K562 (cell line): Measurements from ENCODE around the gene GLOD4. TPM values are rescaled to one million over a fixed set of nuclear protein-coding genes. Genes with fewer than 3 reads are reported as not detected.
A peak's percentile ranks its signal among the peaks of the same experiment; 100 is the strongest.

ENCODE experiments used
- CXXC5 ChIP-seq: fragments of 250-450 bp; sonication (Bioruptor Pico); IDR thresholded peaks from 2 replicates; pipeline ENCODE4 v1.8.0; 2022; ENCODE audit warnings: inconsistent platforms, mild to moderate bottlenecking, moderate library complexity
- DPF2 ChIP-seq: fragments of 450-650 bp; IDR thresholded peaks from 2 replicates; pipeline ENCODE4 v1.6.1; 2016
- E2F6 ChIP-seq, 2 experiments: IDR thresholded peaks; 2 replicates each; pipeline ENCODE4 v1.6.1; 2011; ENCODE audit warnings: borderline replicate concordance in 1 of 2, control low read depth in 1 of 2, low read depth in 1 of 2, low read length in 1 of 2, mild to moderate bottlenecking in 1 of 2, mixed read lengths in 1 of 2, moderate library complexity in 1 of 2; ENCODE audit not compliant: insufficient read depth in 1 of 2, insufficient read length in 1 of 2, poor library complexity in 1 of 2, severe bottlenecking in 1 of 2; ENCODE audit errors: extremely low read depth in 1 of 2
- EGR1 ChIP-seq: fragments of 450-650 bp; conservative IDR thresholded peaks from 2 replicates; pipeline ENCODE4 v1.6.1; 2017; ENCODE audit warnings: mild to moderate bottlenecking
- ERF ChIP-seq: fragments of 450-650 bp; formaldehyde crosslinking; IDR thresholded peaks from 2 replicates; pipeline ENCODE4 v1.4.0; 2020; ENCODE audit warnings: mild to moderate bottlenecking, mixed read lengths
- GTF2E2 ChIP-seq: fragments of 200-800 bp; sonication (Bioruptor generic); IDR thresholded peaks from 2 replicates; pipeline ENCODE4 v1.6.1; 2016; ENCODE audit warnings: missing genetic modification characterization, missing compliant biosample characterization
- HDAC8 ChIP-seq: fragments of 450-650 bp; IDR thresholded peaks from 2 replicates; pipeline ENCODE4 v1.6.1; 2016; ENCODE audit warnings: mild to moderate bottlenecking, missing genetic modification characterization, moderate library complexity, missing compliant biosample characterization
- MCM5 ChIP-seq: fragments of 450-650 bp; IDR thresholded peaks from 2 replicates; pipeline ENCODE4 v1.6.1; 2016; ENCODE audit warnings: low read depth
- NRF1 ChIP-seq, 2 experiments: fragments of 450-650 bp; IDR thresholded peaks in 1 of 2; conservative IDR thresholded peaks in 1 of 2; 2 replicates each; pipeline ENCODE4 v1.6.1; 2014; ENCODE audit warnings: mild to moderate bottlenecking in 2 of 2
- POLR2H ChIP-seq: IDR thresholded peaks from 2 replicates; pipeline ENCODE4 v1.6.1; 2016; ENCODE audit warnings: missing genetic modification characterization, low read depth, mild to moderate bottlenecking, control low read depth, missing compliant biosample characterization, moderate library complexity
- PREB ChIP-seq: sonication (generic); formaldehyde crosslinking; IDR thresholded peaks from 2 replicates; pipeline ENCODE4 v1.8.1; 2023; ENCODE audit warnings: mild to moderate bottlenecking, missing genetic modification reagents
- SIN3A ChIP-seq, 2 experiments: fragments of 150-350 bp in 1 of 2; IDR thresholded peaks; 2 replicates each; pipeline ENCODE4 v1.6.1; 2011 to 2016; ENCODE audit warnings: borderline replicate concordance in 2 of 2, low read depth in 2 of 2, low read length in 2 of 2, mild to moderate bottlenecking in 2 of 2, moderate library complexity in 2 of 2; ENCODE audit not compliant: control insufficient read depth in 1 of 2
- XRCC3 ChIP-seq: fragments of 450-650 bp; IDR thresholded peaks from 2 replicates; pipeline ENCODE4 v1.6.1; 2017; ENCODE audit warnings: mild to moderate bottlenecking, moderate library complexity
- ZBTB7A ChIP-seq: IDR thresholded peaks from 2 replicates; pipeline ENCODE4 v1.6.1; 2011; ENCODE audit warnings: low read depth, mild to moderate bottlenecking, low read length, moderate library complexity, borderline replicate concordance; ENCODE audit not compliant: control insufficient read depth
- ZFX ChIP-seq: sonication (generic); formaldehyde crosslinking; IDR thresholded peaks from 2 replicates; pipeline ENCODE4 v1.8.0; 2022; ENCODE audit warnings: mild to moderate bottlenecking, missing genetic modification reagents, moderate library complexity
- polyA plus RNA-seq, 8 experiments: library from polyadenylated mRNA; depleted of rRNA in 4 of 8; stranded (reverse) in 5 of 8; unstranded in 3 of 8; fragments of >200 nt; fragmentation: Nextera tagmentation in 2 of 8; fragmentation: Illumina TruSeq in 1 of 8; extraction: Ambion mirVana in 2 of 8; extraction: Trizol in 1 of 8; gene quantifications; 2 replicates each; pipeline versions ENCODE4 v1.2.1 to v1.2.3, GENCODE V29; 2011 to 2014; ENCODE audit warnings: inconsistent platforms in 1 of 8, missing spikeins in 1 of 8
- total RNA-seq, 7 experiments: library from RNA; depleted of rRNA in 6 of 7; stranded (reverse); fragments of >200 nt in 6 of 7; fragmentation: Illumina TruSeq in 2 of 7; extraction: Trizol in 2 of 7; gene quantifications; 2 replicates each; pipeline versions ENCODE4 v1.2.1 to v1.2.3, GENCODE V29; 2011 to 2021; ENCODE audit warnings: low replicate concordance in 1 of 7
- TF ChIP-seq, protein P1 (sequence below): fragments of 200-800 bp; sonication (Bioruptor generic); IDR thresholded peaks from 2 replicates; pipeline ENCODE4 v1.6.1; 2017; ENCODE audit warnings: missing genetic modification characterization, missing compliant biosample characterization
- TF ChIP-seq, protein P2 (sequence below), 2 experiments: fragments of 200-800 bp in 1 of 2; sonication (Bioruptor generic) in 1 of 2; sonication (generic) in 1 of 2; formaldehyde crosslinking in 1 of 2; IDR thresholded peaks in 1 of 2; conservative IDR thresholded peaks in 1 of 2; 2 replicates each; pipeline versions ENCODE4 v1.5.0 to v1.6.1; 2016 to 2020; ENCODE audit warnings: missing compliant biosample characterization in 1 of 2, missing genetic modification characterization in 1 of 2, missing genetic modification reagents in 1 of 2
- TF ChIP-seq, protein P3 (sequence below): fragments of 450-650 bp; formaldehyde crosslinking; IDR thresholded peaks from 2 replicates; pipeline ENCODE4 v1.4.0; 2022; ENCODE audit warnings: missing genetic modification characterization

Gene GLOD4
- total and polyA plus RNA-seq, 9 of the 15 experiments (the other 6 are each of a cell fraction or from before 2014, with no cell fraction given) = 52.0 to 109 (median 64.9) TPM

- TF ChIP-seq, protein P1, sequence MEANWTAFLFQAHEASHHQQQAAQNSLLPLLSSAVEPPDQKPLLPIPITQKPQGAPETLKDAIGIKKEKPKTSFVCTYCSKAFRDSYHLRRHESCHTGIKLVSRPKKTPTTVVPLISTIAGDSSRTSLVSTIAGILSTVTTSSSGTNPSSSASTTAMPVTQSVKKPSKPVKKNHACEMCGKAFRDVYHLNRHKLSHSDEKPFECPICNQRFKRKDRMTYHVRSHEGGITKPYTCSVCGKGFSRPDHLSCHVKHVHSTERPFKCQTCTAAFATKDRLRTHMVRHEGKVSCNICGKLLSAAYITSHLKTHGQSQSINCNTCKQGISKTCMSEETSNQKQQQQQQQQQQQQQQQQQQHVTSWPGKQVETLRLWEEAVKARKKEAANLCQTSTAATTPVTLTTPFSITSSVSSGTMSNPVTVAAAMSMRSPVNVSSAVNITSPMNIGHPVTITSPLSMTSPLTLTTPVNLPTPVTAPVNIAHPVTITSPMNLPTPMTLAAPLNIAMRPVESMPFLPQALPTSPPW (CRISPR knock-in tag) = peak; percentile 71
- TF ChIP-seq, protein P2, sequence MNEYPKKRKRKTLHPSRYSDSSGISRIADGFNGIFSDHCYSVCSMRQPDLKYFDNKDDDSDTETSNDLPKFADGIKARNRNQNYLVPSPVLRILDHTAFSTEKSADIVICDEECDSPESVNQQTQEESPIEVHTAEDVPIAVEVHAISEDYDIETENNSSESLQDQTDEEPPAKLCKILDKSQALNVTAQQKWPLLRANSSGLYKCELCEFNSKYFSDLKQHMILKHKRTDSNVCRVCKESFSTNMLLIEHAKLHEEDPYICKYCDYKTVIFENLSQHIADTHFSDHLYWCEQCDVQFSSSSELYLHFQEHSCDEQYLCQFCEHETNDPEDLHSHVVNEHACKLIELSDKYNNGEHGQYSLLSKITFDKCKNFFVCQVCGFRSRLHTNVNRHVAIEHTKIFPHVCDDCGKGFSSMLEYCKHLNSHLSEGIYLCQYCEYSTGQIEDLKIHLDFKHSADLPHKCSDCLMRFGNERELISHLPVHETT (CRISPR knock-in tag; conservative IDR thresholded peaks at IDR 0.05 in 1 of 2, IDR thresholded peaks at IDR 0.05 in 1 of 2) = peak in 1 of 2 experiments; percentile 83; a peak in 2 of 4 replicates
- peak; percentile 34; the same call in 1 of the 2 replicates for TF ChIP-seq ZBTB7A
- no peak for TF ChIP-seq DPF2
- TF ChIP-seq PREB (CRISPR knock-in tag) = no peak
- peak; percentile 44; the same call in 1 of the 2 replicates for TF ChIP-seq CXXC5 (CRISPR knock-in tag)
- TF ChIP-seq E2F6 (IDR thresholded peaks at IDR 0.05; ENCODE audit: borderline replicate concordance in 1 of 2, extremely low read depth in 1 of 2, insufficient read depth in 1 of 2, insufficient read length in 1 of 2, low read depth in 1 of 2, low read length in 1 of 2, poor library complexity in 1 of 2, severe bottlenecking in 1 of 2) = peak; percentile 57 to 80
- peak in 1 of 2 experiments; percentile 25; a peak in 1 of 4 replicates for TF ChIP-seq SIN3A (IDR thresholded peaks at IDR 0.05; ENCODE audit: borderline replicate concordance in 2 of 2, control insufficient read depth in 1 of 2, low read depth in 2 of 2, low read length in 2 of 2)
- TF ChIP-seq, protein P3, sequence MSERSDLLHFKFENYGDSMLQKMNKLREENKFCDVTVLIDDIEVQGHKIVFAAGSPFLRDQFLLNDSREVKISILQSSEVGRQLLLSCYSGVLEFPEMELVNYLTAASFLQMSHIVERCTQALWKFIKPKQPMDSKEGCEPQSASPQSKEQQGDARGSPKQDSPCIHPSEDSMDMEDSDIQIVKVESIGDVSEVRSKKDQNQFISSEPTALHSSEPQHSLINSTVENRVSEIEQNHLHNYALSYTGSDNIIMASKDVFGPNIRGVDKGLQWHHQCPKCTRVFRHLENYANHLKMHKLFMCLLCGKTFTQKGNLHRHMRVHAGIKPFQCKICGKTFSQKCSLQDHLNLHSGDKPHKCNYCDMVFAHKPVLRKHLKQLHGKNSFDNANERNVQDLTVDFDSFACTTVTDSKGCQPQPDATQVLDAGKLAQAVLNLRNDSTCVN (CRISPR knock-in tag) = no peak
- no peak for TF ChIP-seq GTF2E2 (tag)
- no peak for TF ChIP-seq HDAC8 (tag)
- no peak for TF ChIP-seq NRF1 (conservative IDR thresholded peaks at IDR 0.05 in 1 of 2, IDR thresholded peaks at IDR 0.05 in 1 of 2)
- no peak for TF ChIP-seq XRCC3
- TF ChIP-seq POLR2H (tag) = no peak
- TF ChIP-seq ERF (CRISPR knock-in tag) = no peak
- no peak for TF ChIP-seq MCM5
- peak; percentile 73 for TF ChIP-seq ZFX (CRISPR knock-in tag)
- TF ChIP-seq EGR1 = peak; percentile 18; the same call in 1 of the 2 replicates
These were observed 49.8 kb downstream of the GLOD4 start, which contains the start of gene TLCD3A (continued) for GRCh38 chr17:732067-732901.
